HG03558 (cell line): Measurements from ENCODE around the gene MAP3K14.
"Not testable (repeated sequence)": the region's sequence is repeated elsewhere in the genome, so short reads cannot be mapped to it uniquely, and the experiment has no call there.

Source experiments
- ATAC-seq: cut with Tn5 transposase; IDR thresholded peaks from one replicate; pipeline ENCODE4 v1.9.1; 2021; ENCODE audit warnings: moderate number of reproducible peaks; ENCODE audit not compliant: unreplicated experiment; ENCODE audit errors: extremely low read depth

MAP3K14 gene

GRCh38 chr17:45316434-45317110, at the start of gene MAP3K14:
Gene MAP3K14 (minus strand): TSS chr17:45317020. CDS start chr17:45290745, 26,275 bp downstream.
- ATAC-seq: peak; percentile 6

GRCh38 chr17:45366049-45366448, 49.2 kb upstream of the MAP3K14 start:
- no peak for ATAC-seq

GRCh38 chr17:45364531-45365390, 47.9 kb upstream of the MAP3K14 start:
- no peak for ATAC-seq

- ATAC-seq: no peak
Measured at GRCh38 chr17:45363498-45363897, 46.7 kb upstream of the MAP3K14 start.

- no peak for ATAC-seq
Measured at GRCh38 chr17:45361976-45362375, 45.2 kb upstream of the MAP3K14 start.

GRCh38 chr17:45361451-45361850, 44.6 kb upstream of the MAP3K14 start:
- no peak for ATAC-seq

- ATAC-seq: no peak
Measured at GRCh38 chr17:45357364-45357997, 40.7 kb upstream of the MAP3K14 start.

GRCh38 chr17:45355087-45355486, 38.3 kb upstream of the MAP3K14 start:
- ATAC-seq: no peak

GRCh38 chr17:45353043-45353442, 36.2 kb upstream of the MAP3K14 start:
- no peak for ATAC-seq

GRCh38 chr17:45351831-45352230, 35.0 kb upstream of the MAP3K14 start:
- no peak for ATAC-seq

- ATAC-seq: no peak
Measured at GRCh38 chr17:45347444-45347843, 30.6 kb upstream of the MAP3K14 start.

GRCh38 chr17:45346216-45347015, 29.6 kb upstream of the MAP3K14 start:
- no peak for ATAC-seq

- ATAC-seq: no peak
Measured at GRCh38 chr17:45345554-45346215, 28.9 kb upstream of the MAP3K14 start.

GRCh38 chr17:45345246-45345553, 28.4 kb upstream of the MAP3K14 start:
- no peak for ATAC-seq

GRCh38 chr17:45343967-45344664, 27.3 kb upstream of the MAP3K14 start:
- not testable (repeated sequence) for ATAC-seq

- no peak for ATAC-seq
Measured at GRCh38 chr17:45342871-45343526, 26.2 kb upstream of the MAP3K14 start.

GRCh38 chr17:45342306-45342705, 25.5 kb upstream of the MAP3K14 start:
- ATAC-seq: no peak

- no peak for ATAC-seq
Measured at GRCh38 chr17:45341533-45342158, 24.8 kb upstream of the MAP3K14 start.
